K562 (cell line): ENCODE data around the gene TTC19. TPM values are rescaled to one million over a fixed set of nuclear protein-coding genes. Genes with fewer than 3 reads are reported as not detected.

Experiments
- ATAC-seq: fragments of 200-7000 bp; cut with Tn5 transposase; 3 replicates; pipeline ENCODE4 v1.9.1; 2020; ENCODE audit warnings: moderate library complexity
- BruUV-seq: library from RNA; stranded (reverse); fragments of 400-500 nt; replicated peaks from 2 replicates; lab custom pipeline; 2021; lab: Mats Ljungman, UMichigan
- CTCF ChIA-PET: fragments of 300-600 bp; formaldehyde crosslinking; extraction: SDS; loops from one replicate; lab custom pipeline; 2021; ENCODE audit warnings: low intra/inter-chr PET ratio; lab: Yijun Ruan, JAX
- POLR2A ChIA-PET: fragments of 300-600, 350-650 bp; sonication (Branson Sonifier 250); formaldehyde crosslinking; extraction: SDS; loops from one replicate; lab custom pipeline; 2021; ENCODE audit warnings: antibody characterized with exemption, inconsistent platforms; lab: Yijun Ruan, JAX
- DNase-seq, 4 experiments: peaks; one replicate each; pipeline versions ENCODE4 v3.0.0 to v3.0.0-alpha.2; 2011 to 2018; ENCODE audit warnings: low spot score in 3 of 4, mixed read lengths in 3 of 4; ENCODE audit errors: extremely low read depth in 1 of 4
- FAIRE-seq: peaks from 2 replicates; lab custom pipeline; 2011; peaks lifted over from hg19 to GRCh38; lab: Jason Lieb, UNC
- H2AFZ ChIP-seq: 2 replicates; pipeline ENCODE4 v1.6.0; 2011; ENCODE audit warnings: low read depth, low read length, control low read depth, inconsistent platforms
- H3K27ac ChIP-seq: fragments of 200-600 bp; 3 replicates; pipeline ENCODE4 v1.8.0; 2011; ENCODE audit warnings: low read depth, mild to moderate bottlenecking, control low read depth, inconsistent platforms, low read length, moderate library complexity, mixed read lengths; ENCODE audit errors: extremely low read depth
- H3K27me3 ChIP-seq, 2 experiments: fragments of 300-600 bp in 1 of 2; 2 replicates in 1 of 2; 3 replicates in 1 of 2; pipeline versions ENCODE4 v1.6.0 to v1.8.0; 2011; ENCODE audit warnings: inconsistent platforms in 2 of 2, low read length in 2 of 2, mild to moderate bottlenecking in 1 of 2, mixed read lengths in 1 of 2, moderate library complexity in 1 of 2; ENCODE audit not compliant: control insufficient read depth in 2 of 2, insufficient read depth in 2 of 2
- H3K36me3 ChIP-seq: fragments of 300-600 bp; 3 replicates; pipeline ENCODE4 v1.8.0; 2011; ENCODE audit warnings: mild to moderate bottlenecking, low read length, inconsistent platforms; ENCODE audit not compliant: control insufficient read depth, insufficient read depth
- H3K4me1 ChIP-seq, 2 experiments: fragments of 200-600 bp in 1 of 2; replicated peaks in 1 of 2; 2 replicates in 1 of 2; 3 replicates in 1 of 2; pipeline versions ENCODE4 v1.5.1 to v1.8.0; 2011; ENCODE audit warnings: inconsistent platforms in 2 of 2, low read length in 2 of 2, mild to moderate bottlenecking in 1 of 2, mixed read lengths in 1 of 2, moderate library complexity in 1 of 2; ENCODE audit not compliant: control insufficient read depth in 2 of 2, insufficient read depth in 2 of 2
- H3K4me2 ChIP-seq: 2 replicates; pipeline ENCODE4 v1.6.1; 2011; ENCODE audit warnings: low read length, control low read depth, inconsistent platforms, mixed read lengths; ENCODE audit not compliant: insufficient read depth
- H3K4me3 ChIP-seq: fragments of 200-600 bp; sonication (generic), shearing (Covaris generic); 2 replicates; pipeline ENCODE4 v1.5.1; 2016; ENCODE audit warnings: control low read depth, inconsistent platforms
- H3K79me2 ChIP-seq: fragments of 200-600 bp; 3 replicates; pipeline ENCODE4 v1.8.0; 2011; ENCODE audit warnings: low read length, inconsistent platforms; ENCODE audit not compliant: control insufficient read depth, insufficient read depth
- H3K9ac ChIP-seq, 2 experiments: 2 replicates each; pipeline versions ENCODE4 v1.6.0 to v1.6.1; 2011; ENCODE audit warnings: low read depth in 2 of 2, low read length in 2 of 2, control low read depth in 1 of 2, inconsistent platforms in 1 of 2, mild to moderate bottlenecking in 1 of 2, mixed read lengths in 1 of 2; ENCODE audit not compliant: insufficient read depth in 1 of 2
- H3K9me1 ChIP-seq: one replicate; pipeline ENCODE4 v1.6.0; 2011; ENCODE audit warnings: inconsistent platforms, mild to moderate bottlenecking, low read length, moderate library complexity; ENCODE audit not compliant: control insufficient read depth, insufficient read depth
- H3K9me3 ChIP-seq: replicated peaks from 2 replicates; pipeline ENCODE4 v1.5.1; 2011; ENCODE audit warnings: low read depth, low read length, inconsistent platforms; ENCODE audit not compliant: control insufficient read depth, insufficient read depth
- H4K20me1 ChIP-seq: replicated peaks from 2 replicates; pipeline ENCODE4 v1.6.1; 2011; ENCODE audit warnings: low read length, inconsistent platforms, mixed read lengths; ENCODE audit not compliant: control insufficient read depth, insufficient read depth
- ASH1L ChIP-seq: fragments of 450-650 bp; IDR thresholded peaks from 2 replicates; pipeline ENCODE4 v1.6.1; 2018; ENCODE audit warnings: borderline replicate concordance, mild to moderate bottlenecking, low read depth; ENCODE audit not compliant: partially characterized antibody
- BRD4 ChIP-seq: fragments of 200-600 bp; sonication (generic); IDR thresholded peaks from 2 replicates; pipeline ENCODE4 v1.6.1; 2017; ENCODE audit warnings: inconsistent platforms
- CBX8 ChIP-seq: fragments of 200-600 bp; sonication (generic); IDR thresholded peaks from 2 replicates; pipeline ENCODE4 v1.6.1; 2012; ENCODE audit warnings: borderline replicate concordance, mixed run types, low read depth, mild to moderate bottlenecking, moderate library complexity, mixed read lengths, low read length, control low read depth, inconsistent platforms; ENCODE audit not compliant: poor library complexity, severe bottlenecking; ENCODE audit errors: extremely low read depth
- EWSR1 ChIP-seq: fragments of 450-650 bp; IDR thresholded peaks from 2 replicates; pipeline ENCODE4 v1.6.1; 2018; ENCODE audit warnings: borderline replicate concordance, mild to moderate bottlenecking, low read depth, moderate library complexity; ENCODE audit not compliant: partially characterized antibody
- SMARCB1 ChIP-seq: IDR thresholded peaks from 2 replicates; pipeline ENCODE4 v1.6.1; 2011; ENCODE audit warnings: improper control_type of control experiment, low read depth; ENCODE audit not compliant: insufficient read length
- SMARCC2 ChIP-seq: fragments of 450-650 bp; IDR thresholded peaks from 2 replicates; pipeline ENCODE4 v1.6.1; 2017; ENCODE audit warnings: antibody characterized with exemption, moderate library complexity, mild to moderate bottlenecking, low read depth
- ZNF785 ChIP-seq: fragments of 250-450 bp; sonication (Bioruptor Pico); IDR thresholded peaks from 2 replicates; pipeline ENCODE4 v1.4.0; 2020; ENCODE audit warnings: mild to moderate bottlenecking
- WGBS: fragments of 100-300 bp; shearing (Covaris generic); methylation state at CpG from one replicate; pipeline ENCODE4 v1.1.6; 2016; ENCODE audit warnings: low coverage, mixed read lengths; ENCODE audit not compliant: insufficient coverage; ENCODE audit errors: missing lambda C conversion rate; 5-methylcytosine and 5-hydroxymethylcytosine counted together
- in situ Hi-C: fragments of 300-500 bp; cut with MboI; formaldehyde crosslinking; loops from 4 replicates; pipeline ENCODE4 v1.15.0; 2018; ENCODE audit warnings: inconsistent platforms, mixed read lengths
- intact Hi-C: fragments of 100-400 bp; cut with micrococcal nuclease; formaldehyde crosslinking; loops from 2 replicates; pipeline ENCODE4 v1.14.2; 2022
- polyA plus RNA-seq, 8 experiments: library from polyadenylated mRNA; depleted of rRNA in 4 of 8; stranded (reverse) in 5 of 8; unstranded in 3 of 8; fragments of >200 nt; fragmentation: Nextera tagmentation in 2 of 8; fragmentation: Illumina TruSeq in 1 of 8; extraction: Ambion mirVana in 2 of 8; extraction: Trizol in 1 of 8; gene quantifications; 2 replicates each; pipeline versions ENCODE4 v1.2.1 to v1.2.3, GENCODE V29; 2011 to 2014; ENCODE audit warnings: inconsistent platforms in 1 of 8, missing spikeins in 1 of 8
- total RNA-seq, 7 experiments: library from RNA; depleted of rRNA in 6 of 7; stranded (reverse); fragments of >200 nt in 6 of 7; fragmentation: Illumina TruSeq in 2 of 7; extraction: Trizol in 2 of 7; gene quantifications; 2 replicates each; pipeline versions ENCODE4 v1.2.1 to v1.2.3, GENCODE V29; 2011 to 2021; ENCODE audit warnings: low replicate concordance in 1 of 7
- TF ChIP-seq, protein P1 (sequence below): sonication (generic); formaldehyde crosslinking; IDR thresholded peaks from 2 replicates; pipeline ENCODE4 v1.8.0; 2023; ENCODE audit warnings: mild to moderate bottlenecking, missing genetic modification reagents
- TF ChIP-seq, protein P2 (sequence below): fragments of 450-650 bp; IDR thresholded peaks from 2 replicates; pipeline ENCODE4 v1.6.1; 2016; ENCODE audit warnings: antibody characterized with exemption

The TTC19 gene
- total and polyA plus RNA-seq, 9 of the 15 experiments (the other 6 are each of a cell fraction or from before 2014, with no cell fraction given): 8.1 to 60.8 (median 25.3) TPM

DNA sequence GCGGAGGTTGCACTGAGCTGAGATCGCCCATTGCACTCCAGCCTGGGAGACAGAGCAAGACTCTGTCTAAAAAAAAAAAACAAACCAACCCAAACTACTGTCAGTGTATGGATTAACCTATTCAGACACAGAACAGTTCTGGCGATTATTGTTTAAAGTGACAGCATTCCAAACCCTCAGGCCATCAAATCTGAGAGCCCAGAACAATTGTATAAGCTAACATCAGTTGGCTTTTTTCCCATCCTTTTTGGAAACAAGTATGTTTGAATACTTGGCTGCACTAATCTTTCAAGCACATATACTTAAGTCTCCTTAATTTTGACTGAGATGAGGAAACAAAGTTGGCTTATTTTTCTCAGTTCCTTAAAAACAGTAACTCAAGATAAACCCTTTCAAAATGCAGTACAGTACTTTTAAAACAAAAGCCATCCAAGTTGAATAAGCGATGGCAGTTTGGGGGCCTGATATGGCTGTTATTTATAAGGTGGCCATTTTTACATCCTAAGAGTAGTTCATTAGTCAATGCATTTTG lies 1.5 kb upstream of the TTC19 start:
- peaks cover 26% of the 10 kb centered on the region for H3K36me3 ChIP-seq
- no peaks in the 10 kb centered on the region for H3K9me1 ChIP-seq
- no peak for DNase-seq
- in situ Hi-C loops (loop anchor here (10.0 kb wide), 1 partner anchor 53 kb away; the partner anchor contains the start of gene ADORA2B), intact Hi-C loops (loop anchor here (1.0 kb wide), 2 partner anchors 53 to 170 kb away; partner anchors contain the start of gene ADORA2B)
- no peak overlapping the region for H3K9ac ChIP-seq
- FAIRE-seq: no peak
- H4K20me1 ChIP-seq: no peaks in the 10 kb centered on the region
- no peak for ATAC-seq
- TF ChIP-seq, protein P1, sequence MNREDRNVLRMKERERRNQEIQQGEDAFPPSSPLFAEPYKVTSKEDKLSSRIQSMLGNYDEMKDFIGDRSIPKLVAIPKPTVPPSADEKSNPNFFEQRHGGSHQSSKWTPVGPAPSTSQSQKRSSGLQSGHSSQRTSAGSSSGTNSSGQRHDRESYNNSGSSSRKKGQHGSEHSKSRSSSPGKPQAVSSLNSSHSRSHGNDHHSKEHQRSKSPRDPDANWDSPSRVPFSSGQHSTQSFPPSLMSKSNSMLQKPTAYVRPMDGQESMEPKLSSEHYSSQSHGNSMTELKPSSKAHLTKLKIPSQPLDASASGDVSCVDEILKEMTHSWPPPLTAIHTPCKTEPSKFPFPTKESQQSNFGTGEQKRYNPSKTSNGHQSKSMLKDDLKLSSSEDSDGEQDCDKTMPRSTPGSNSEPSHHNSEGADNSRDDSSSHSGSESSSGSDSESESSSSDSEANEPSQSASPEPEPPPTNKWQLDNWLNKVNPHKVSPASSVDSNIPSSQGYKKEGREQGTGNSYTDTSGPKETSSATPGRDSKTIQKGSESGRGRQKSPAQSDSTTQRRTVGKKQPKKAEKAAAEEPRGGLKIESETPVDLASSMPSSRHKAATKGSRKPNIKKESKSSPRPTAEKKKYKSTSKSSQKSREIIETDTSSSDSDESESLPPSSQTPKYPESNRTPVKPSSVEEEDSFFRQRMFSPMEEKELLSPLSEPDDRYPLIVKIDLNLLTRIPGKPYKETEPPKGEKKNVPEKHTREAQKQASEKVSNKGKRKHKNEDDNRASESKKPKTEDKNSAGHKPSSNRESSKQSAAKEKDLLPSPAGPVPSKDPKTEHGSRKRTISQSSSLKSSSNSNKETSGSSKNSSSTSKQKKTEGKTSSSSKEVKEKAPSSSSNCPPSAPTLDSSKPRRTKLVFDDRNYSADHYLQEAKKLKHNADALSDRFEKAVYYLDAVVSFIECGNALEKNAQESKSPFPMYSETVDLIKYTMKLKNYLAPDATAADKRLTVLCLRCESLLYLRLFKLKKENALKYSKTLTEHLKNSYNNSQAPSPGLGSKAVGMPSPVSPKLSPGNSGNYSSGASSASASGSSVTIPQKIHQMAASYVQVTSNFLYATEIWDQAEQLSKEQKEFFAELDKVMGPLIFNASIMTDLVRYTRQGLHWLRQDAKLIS (CRISPR knock-in tag): no peak
- no peak for TF ChIP-seq ZNF785 (CRISPR knock-in tag)
- no peak for TF ChIP-seq ASH1L
- no peak for TF ChIP-seq EWSR1
- no peak for TF ChIP-seq CBX8
- TF ChIP-seq SMARCB1: no peak
- TF ChIP-seq SMARCC2: no peak
- TF ChIP-seq, protein P2, sequence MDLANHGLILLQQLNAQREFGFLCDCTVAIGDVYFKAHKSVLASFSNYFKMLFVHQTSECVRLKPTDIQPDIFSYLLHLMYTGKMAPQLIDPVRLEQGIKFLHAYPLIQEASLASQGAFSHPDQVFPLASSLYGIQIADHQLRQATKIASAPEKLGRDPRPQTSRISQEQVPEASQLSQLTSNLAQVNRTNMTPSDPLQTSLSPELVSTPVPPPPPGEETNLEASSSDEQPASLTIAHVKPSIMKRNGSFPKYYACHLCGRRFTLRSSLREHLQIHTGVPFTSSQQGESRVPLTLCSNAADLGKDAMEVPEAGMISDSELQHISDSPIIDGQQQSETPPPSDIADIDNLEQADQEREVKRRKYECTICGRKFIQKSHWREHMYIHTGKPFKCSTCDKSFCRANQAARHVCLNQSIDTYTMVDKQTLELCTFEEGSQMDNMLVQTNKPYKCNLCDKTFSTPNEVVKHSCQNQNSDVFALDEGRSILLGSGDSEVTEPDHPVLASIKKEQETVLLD: no peak
- TF ChIP-seq BRD4: no peak
- H3K9me3 ChIP-seq: peaks cover 10% of the 10 kb centered on the region
- peaks cover 31% of the 10 kb centered on the region for H3K79me2 ChIP-seq
- BruUV-seq: no TSS peak
- H3K4me1 ChIP-seq: peaks cover 8 to 15% of the 10 kb centered on the region in 2 experiments; a peak in 2 of 5 replicates
- no peak overlapping the region for H3K4me2 ChIP-seq
- H3K4me3 ChIP-seq: no peak overlapping the region
- ChIA-PET CTCF (interaction anchor here (1.7 to 2.1 kb wide), 2 partner anchors 53 to 169 kb away, joined by 12 read pairs; partner anchors contain the start of gene ADORA2B), POLR2A (no interaction called here)
- WGBS: 73% methylated on average over 4 of the region's 4 CpGs
- no peak overlapping the region for H3K27ac ChIP-seq
- no peak overlapping the region for H2AFZ ChIP-seq
- no peaks in the 10 kb centered on the region for H3K27me3 ChIP-seq
